Spleen (tissue), 7 donors: ENCODE data around the gene UBR4.

Experiments
- POLR2A ChIP-seq, 3 donors: fragments of 450-650 bp; IDR thresholded peaks; one replicate each; pipeline ENCODE4 v1.5.1; 2017; ENCODE audit warnings: antibody characterized with exemption in 3 of 3, mild to moderate bottlenecking in 1 of 3
- POLR2AphosphoS5 ChIP-seq, 3 donors: sonication (generic); formaldehyde crosslinking; IDR thresholded peaks; one replicate each; pipeline ENCODE4 v1.5.1; 2017; ENCODE audit warnings: antibody characterized with exemption in 3 of 3
- TF ChIP-seq, protein P1 (sequence below), 11 experiments: fragments of 200-600 bp in 7 of 11; fragments of 450-650 bp in 4 of 11; sonication (generic) in 4 of 11; IDR thresholded peaks in 8 of 11; conservative IDR thresholded peaks in 3 of 11; 1 replicate in 7 of 11; 2 replicates in 4 of 11; pipeline versions ENCODE4 v1.4.0 to v1.8.0; 2016 to 2021; ENCODE audit warnings: antibody characterized with exemption in 11 of 11, inconsistent platforms in 4 of 11, mild to moderate bottlenecking in 1 of 11
- donor health status: DM: no; HTN: no; CAD: no; lungs with moderate emphysema.
- donor health status: DM: no; HTN: no; CAD: no.
- donor health status: DM: no; HTN: no; CAD: no.

DNA sequence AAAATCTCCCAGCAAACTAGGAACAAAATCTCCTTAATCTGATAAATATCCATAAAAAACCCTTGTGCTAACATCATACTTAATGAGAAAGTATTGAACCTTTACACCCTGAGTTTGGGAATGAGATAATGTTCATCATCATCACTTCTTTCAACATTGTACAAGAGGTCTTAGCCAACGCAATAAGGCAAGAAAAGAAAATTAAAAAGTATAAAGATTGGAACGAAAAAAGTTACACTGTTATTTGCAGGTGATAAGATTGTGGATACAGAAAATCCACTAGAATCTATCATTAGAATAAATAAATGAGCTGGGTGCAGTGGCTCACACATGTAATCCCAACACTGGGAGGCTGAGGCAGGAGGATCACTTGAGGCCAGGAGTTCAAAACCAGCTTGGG lies 76.7 kb downstream of the UBR4 start:
- TF ChIP-seq, protein P1, sequence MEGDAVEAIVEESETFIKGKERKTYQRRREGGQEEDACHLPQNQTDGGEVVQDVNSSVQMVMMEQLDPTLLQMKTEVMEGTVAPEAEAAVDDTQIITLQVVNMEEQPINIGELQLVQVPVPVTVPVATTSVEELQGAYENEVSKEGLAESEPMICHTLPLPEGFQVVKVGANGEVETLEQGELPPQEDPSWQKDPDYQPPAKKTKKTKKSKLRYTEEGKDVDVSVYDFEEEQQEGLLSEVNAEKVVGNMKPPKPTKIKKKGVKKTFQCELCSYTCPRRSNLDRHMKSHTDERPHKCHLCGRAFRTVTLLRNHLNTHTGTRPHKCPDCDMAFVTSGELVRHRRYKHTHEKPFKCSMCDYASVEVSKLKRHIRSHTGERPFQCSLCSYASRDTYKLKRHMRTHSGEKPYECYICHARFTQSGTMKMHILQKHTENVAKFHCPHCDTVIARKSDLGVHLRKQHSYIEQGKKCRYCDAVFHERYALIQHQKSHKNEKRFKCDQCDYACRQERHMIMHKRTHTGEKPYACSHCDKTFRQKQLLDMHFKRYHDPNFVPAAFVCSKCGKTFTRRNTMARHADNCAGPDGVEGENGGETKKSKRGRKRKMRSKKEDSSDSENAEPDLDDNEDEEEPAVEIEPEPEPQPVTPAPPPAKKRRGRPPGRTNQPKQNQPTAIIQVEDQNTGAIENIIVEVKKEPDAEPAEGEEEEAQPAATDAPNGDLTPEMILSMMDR (IDR thresholded peaks at IDR 0.05 in 8 of 11, conservative IDR thresholded peaks at IDR 0.05 in 3 of 11), result no peak
- TF ChIP-seq POLR2A (IDR thresholded peaks at IDR 0.05) (no peak), POLR2AphosphoS5 (IDR thresholded peaks at IDR 0.05) (no peak)
